Upper lobe of left lung (tissue), 6 donors: Measurements from ENCODE around the gene TMEM242. TPM values are rescaled to one million over a fixed set of nuclear protein-coding genes. Genes with fewer than 3 reads are reported as not detected.

Source experiments
- ATAC-seq, 2 donors: fragments of 200-7000 bp; cut with Tn5 transposase; one replicate each; pipeline ENCODE4 v1.9.1; 2022; ENCODE audit warnings: mild to moderate bottlenecking in 2 of 2, moderate library complexity in 2 of 2; ENCODE audit not compliant: low FRiP score in 2 of 2
- DNase-seq, 2 donors: peaks; one replicate each; pipeline ENCODE4 v3.0.0-alpha.2; 2019 to 2020
- H3K27ac ChIP-seq, 4 donors: fragments of 200-600 bp; sonication (generic); one replicate each; pipeline ENCODE4 v1.5.1; 2016 to 2019
- H3K27me3 ChIP-seq, 4 donors: fragments of 200-600 bp; sonication (generic); one replicate each; pipeline ENCODE4 v1.5.1; 2017 to 2019
- H3K36me3 ChIP-seq, 4 donors: fragments of 200-600 bp; sonication (generic); one replicate each; pipeline ENCODE4 v1.5.1; 2016 to 2019
- H3K4me1 ChIP-seq, 4 donors: fragments of 200-600 bp; sonication (generic); one replicate each; pipeline ENCODE4 v1.5.1; 2018 to 2019
- H3K4me3 ChIP-seq, 4 donors: fragments of 200-600 bp; sonication (generic); one replicate each; pipeline ENCODE4 v1.5.1; 2017 to 2019; ENCODE audit warnings: mild to moderate bottlenecking in 2 of 4, moderate library complexity in 1 of 4
- H3K9me3 ChIP-seq, 4 donors: fragments of 200-600 bp; sonication (generic); one replicate each; pipeline ENCODE4 v1.5.1; 2018 to 2019
- CTCF ChIP-seq, 6 experiments: fragments of 450-650 bp in 4 of 6; fragments of 200-600 bp in 2 of 6; sonication (generic) in 2 of 6; IDR thresholded peaks; one replicate each; pipeline ENCODE4 v1.5.1; 2016 to 2019; ENCODE audit warnings: antibody characterized with exemption in 6 of 6
- EP300 ChIP-seq, 4 donors: sonication (generic); formaldehyde crosslinking; IDR thresholded peaks; one replicate each; pipeline ENCODE4 v1.5.1; 2017; ENCODE audit warnings: antibody characterized with exemption in 4 of 4, control low read depth in 2 of 4
- POLR2A ChIP-seq, 4 donors: fragments of 450-650 bp; IDR thresholded peaks; one replicate each; pipeline ENCODE4 v1.5.1; 2016 to 2017; ENCODE audit warnings: antibody characterized with exemption in 4 of 4, mild to moderate bottlenecking in 2 of 4
- POLR2AphosphoS5 ChIP-seq, 2 donors: sonication (generic); formaldehyde crosslinking; IDR thresholded peaks; one replicate each; pipeline ENCODE4 v1.5.1; 2017; ENCODE audit warnings: antibody characterized with exemption in 2 of 2
- WGBS, 2 donors: methylation state at CpG; one replicate each; pipeline ENCODE4 v1.1.5; 2017 to 2018; 5-methylcytosine and 5-hydroxymethylcytosine counted together
- total RNA-seq, 6 donors: library from RNA; depleted of rRNA in 4 of 6; stranded (reverse); fragments of >200 nt in 4 of 6; gene quantifications; one replicate each; pipeline versions ENCODE4 v1.1.0 to v1.2.1, GENCODE V29; 2016 to 2021
- donor health status: DM: no; HTN: no; CAD: no; lungs with moderate emphysema.
- donor health status: DM: no; HTN: yes; CAD: no; lungs with severe emphysema.

The TMEM242 gene
- total RNA-seq, 6 donors from 2014 or later: 2.1 to 10.8 (median 6.5) TPM

DNA sequence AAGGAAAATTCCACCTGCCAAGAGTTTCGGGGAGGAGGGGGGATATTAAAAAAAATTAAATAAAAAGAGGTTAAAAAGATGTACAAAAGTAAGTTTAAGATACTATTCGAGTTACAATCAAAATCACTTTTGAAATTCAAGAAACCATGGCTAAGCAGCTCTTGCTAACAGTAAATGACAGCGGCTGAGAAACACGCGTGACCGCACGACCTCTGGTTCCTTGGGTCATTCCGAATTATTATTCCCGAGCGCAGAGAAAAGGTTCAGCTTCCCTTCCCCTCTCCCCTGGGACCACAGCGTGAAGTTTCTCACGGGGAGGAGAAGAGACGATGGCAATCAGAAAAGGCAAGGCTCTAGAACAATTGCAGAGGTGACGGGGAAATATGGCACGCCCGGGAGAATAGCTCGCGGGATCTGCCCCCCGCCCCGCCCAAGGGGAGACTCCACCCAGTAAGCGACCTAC is 496 bp downstream of the TMEM242 start:
- H3K4me1 ChIP-seq: peaks cover 10 to 15% (median 14%) of the 10 kb centered on the region in 4 donors
- peaks cover 4 to 21% (median 9%) of the 10 kb centered on the region in 4 donors for H3K36me3 ChIP-seq
- no peak for TF ChIP-seq POLR2AphosphoS5 (IDR thresholded peaks at IDR 0.05)
- no peak for TF ChIP-seq CTCF (IDR thresholded peaks at IDR 0.05)
- no peak for TF ChIP-seq EP300 (IDR thresholded peaks at IDR 0.05)
- TF ChIP-seq POLR2A (IDR thresholded peaks at IDR 0.05): no peak
- DNase-seq (peak in 1 of 2 donors; percentile 87), ATAC-seq (peak in 1 of 2 donors; percentile 96)
- WGBS, 2 donors: 2 to 5% methylated on average over 14 to 18 of the region's 21 CpGs
- H3K27ac ChIP-seq: peak overlapping the region; percentile 91 to 93 (median 92)
- H3K9me3 ChIP-seq: no peaks in the 10 kb centered on the region
- H3K27me3 ChIP-seq: no peaks in the 10 kb centered on the region
- peak overlapping the region; percentile 56 to 84 (median 81) for H3K4me3 ChIP-seq

DNA sequence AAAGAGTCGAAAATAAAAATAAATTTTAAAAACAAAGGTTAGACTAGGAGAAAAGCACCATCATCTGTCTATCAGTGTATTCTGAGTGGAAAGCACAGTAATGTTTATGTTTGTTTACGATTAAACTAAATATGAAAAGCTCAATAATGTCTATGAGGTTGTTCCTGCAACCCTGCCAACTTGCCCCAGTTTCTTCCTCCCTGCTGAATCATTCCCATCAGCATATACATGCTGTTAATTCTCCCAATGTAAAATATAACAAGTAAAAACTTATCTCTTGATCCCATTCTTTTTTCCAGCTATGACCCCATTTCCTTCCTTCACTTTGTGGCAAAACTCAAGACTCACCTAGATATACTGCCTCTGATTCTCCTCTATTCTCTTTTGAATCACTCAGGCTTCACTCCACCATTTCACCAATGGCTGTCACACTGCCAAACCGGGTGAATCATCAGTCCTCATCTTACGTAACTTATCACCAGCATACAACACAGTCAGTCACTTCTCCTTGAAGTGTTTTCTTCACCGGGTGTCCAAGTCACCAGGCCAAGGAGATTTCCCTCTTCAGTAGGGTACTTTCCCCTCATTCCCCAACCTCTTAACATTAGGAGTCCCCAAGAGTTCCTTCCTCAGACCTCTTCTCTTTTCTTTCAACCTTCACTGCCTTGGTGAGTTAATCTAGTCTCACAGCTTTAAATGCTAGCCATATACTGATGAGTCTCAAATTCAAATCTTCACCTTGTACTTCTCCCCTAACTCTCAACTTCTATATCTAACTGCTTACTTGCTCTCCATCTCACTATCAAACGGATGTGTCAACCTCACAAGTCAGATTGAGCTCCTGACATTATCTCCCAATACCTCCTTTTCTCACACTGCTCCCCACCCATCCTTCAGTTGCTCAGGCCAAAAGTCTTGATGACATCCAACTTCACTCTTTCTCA is 6.2 kb downstream of the TMEM242 start:
- Histone ChIP-seq H3K27me3 (no peaks in the 10 kb centered on the region), H3K27ac (peak overlapping the region; percentile 8 to 69 (median 58)), H3K36me3 (peaks cover 4 to 36% (median 19%) of the 10 kb centered on the region in 4 donors), H3K9me3 (no peaks in the 10 kb centered on the region), H3K4me3 (no peak overlapping the region), H3K4me1 (peaks cover 10 to 19% (median 13%) of the 10 kb centered on the region in 4 donors)
- ATAC-seq: peak; percentile 74 to 91
- WGBS, 2 donors: 38 to 39% methylated on average over 6 of the region's 6 CpGs
- peak in 1 of 2 donors; percentile 79 for DNase-seq
- TF ChIP-seq CTCF (IDR thresholded peaks at IDR 0.05) (no peak), POLR2AphosphoS5 (IDR thresholded peaks at IDR 0.05) (peak; percentile 50 to 65), EP300 (IDR thresholded peaks at IDR 0.05) (peak in 1 of 4 donors; percentile 56)

GRCh38 chr6:157314705-157315321 is 8.5 kb downstream of the TMEM242 start:
- Histone ChIP-seq H3K9me3 (no peaks in the 10 kb centered on the region), H3K27me3 (no peaks in the 10 kb centered on the region), H3K36me3 (peaks cover 4 to 36% (median 19%) of the 10 kb centered on the region in 4 donors), H3K4me3 (no peak overlapping the region), H3K4me1 (peaks cover 6 to 14% (median 12%) of the 10 kb centered on the region in 4 donors), H3K27ac (no peak overlapping the region)
- DNase-seq: no peak
- TF ChIP-seq CTCF (IDR thresholded peaks at IDR 0.05) (peak; percentile 44 to 86 (median 66)), POLR2AphosphoS5 (IDR thresholded peaks at IDR 0.05) (no peak), EP300 (IDR thresholded peaks at IDR 0.05) (no peak), POLR2A (IDR thresholded peaks at IDR 0.05) (no peak)
- WGBS, 2 donors: 20 to 24% methylated on average over 7 of the region's 7 CpGs
- peak; percentile 62 to 70 for ATAC-seq

GRCh38 chr6:157313531-157314467 is 9.5 kb downstream of the TMEM242 start:
- WGBS, 2 donors: 85 to 86% methylated on average over 27 to 29 of the region's 29 CpGs
- peaks cover 4 to 29% (median 18%) of the 10 kb centered on the region in 4 donors for H3K36me3 ChIP-seq

More at GRCh38 chr6:157313531-157314467, 9.5 kb downstream of the TMEM242 start:
- Histone ChIP-seq H3K4me3 (no peak overlapping the region), H3K27me3 (no peaks in the 10 kb centered on the region), H3K4me1 (peaks cover 6 to 14% (median 12%) of the 10 kb centered on the region in 4 donors), H3K27ac (no peak overlapping the region), H3K9me3 (no peaks in the 10 kb centered on the region)
- peak in 1 of 2 donors; percentile 70 for ATAC-seq
- TF ChIP-seq EP300 (IDR thresholded peaks at IDR 0.05) (no peak), CTCF (IDR thresholded peaks at IDR 0.05) (no peak), POLR2A (IDR thresholded peaks at IDR 0.05) (no peak), POLR2AphosphoS5 (IDR thresholded peaks at IDR 0.05) (no peak)
- peak in 1 of 2 donors; percentile 48 for DNase-seq
